NCI-H2196 (cell line): ENCODE data around the gene DOC2A.
"Not testable (repeated sequence)": the region's sequence is repeated elsewhere in the genome, so short reads cannot be mapped to it uniquely, and the experiment has no call there.

Experiments
- DNase-seq: peaks from one replicate; lab custom pipeline; 2025; ENCODE audit not compliant: unreplicated experiment; lab: John Stamatoyannopoulos, UW

Gene DOC2A

DNA sequence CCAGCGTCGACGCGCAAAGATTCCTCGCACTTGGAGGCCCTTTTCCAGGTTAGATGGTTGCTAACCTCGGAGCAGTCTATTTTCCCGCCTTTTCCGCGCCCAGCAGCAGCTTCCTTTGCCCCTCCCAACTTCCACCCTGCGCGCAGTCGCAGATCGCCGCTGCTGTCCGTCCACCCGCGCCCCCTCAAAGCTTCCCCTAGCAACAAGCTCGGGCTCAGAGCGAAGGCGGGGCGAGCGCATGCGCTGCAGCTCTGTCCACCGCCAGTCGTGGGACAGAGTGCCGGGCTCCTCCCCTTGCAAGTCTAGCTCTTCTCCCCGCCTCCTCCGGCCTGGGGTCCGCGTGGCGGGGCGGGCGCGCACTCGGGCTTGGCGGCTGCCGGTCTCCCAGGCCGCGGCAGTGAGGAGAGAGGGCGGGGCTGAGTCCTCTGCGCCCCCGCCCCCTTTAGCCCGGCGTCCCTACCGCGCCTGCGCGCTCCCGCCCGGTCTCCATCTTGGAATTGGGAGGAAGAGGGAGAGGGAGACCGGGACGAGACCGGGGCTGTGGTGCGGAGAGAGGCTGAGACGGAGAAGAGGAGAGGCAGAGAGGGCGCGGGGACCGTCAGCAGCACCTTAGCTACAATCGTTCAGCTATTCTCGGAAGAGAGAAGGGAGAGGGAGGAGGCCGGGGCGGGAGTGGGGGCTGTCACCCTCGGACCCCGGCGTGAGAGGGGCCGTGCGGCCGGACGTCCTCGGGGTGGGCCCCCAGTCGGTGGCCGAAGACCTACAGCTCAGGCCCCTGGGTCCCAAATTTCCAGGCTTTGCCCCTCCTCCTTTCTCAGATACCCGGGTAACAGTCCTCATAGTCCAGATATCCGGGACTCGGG is 37.2 kb downstream of the DOC2A start, which contains the start of gene TAOK2:
TSS of gene TAOK2 (plus strand) at position 485 of the 863 bp plus-strand sequence. CDS start 3,905 bp downstream, outside the sequence.
- peak; percentile 99 for DNase-seq

GRCh38 chr16:29972992-29973383 is 37.8 kb downstream of the DOC2A start:
- DNase-seq = no peak

DNA sequence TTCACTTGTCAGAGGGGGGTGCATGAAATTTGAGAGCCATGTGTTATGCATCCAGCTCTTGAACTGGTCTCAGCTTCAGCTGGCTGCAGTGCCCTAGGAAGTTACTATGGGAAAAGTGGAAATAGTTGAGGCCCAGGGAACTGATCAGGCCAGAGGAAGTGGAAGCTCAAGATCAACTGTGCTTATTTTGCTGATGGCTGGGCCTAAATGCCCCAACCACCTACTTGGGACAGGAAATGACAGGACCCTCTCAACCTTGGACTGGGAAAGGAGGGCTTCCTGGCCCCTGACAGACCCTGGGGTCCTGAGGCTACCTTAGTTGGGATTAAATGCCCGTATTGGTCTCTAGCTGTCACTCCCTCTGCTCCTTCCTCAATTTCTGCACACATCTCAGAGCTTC is 38.3 kb downstream of the DOC2A start:
- no peak for DNase-seq

- no peak for DNase-seq
Measured at GRCh38 chr16:29971304-29971703, 39.5 kb downstream of the DOC2A start.

DNA sequence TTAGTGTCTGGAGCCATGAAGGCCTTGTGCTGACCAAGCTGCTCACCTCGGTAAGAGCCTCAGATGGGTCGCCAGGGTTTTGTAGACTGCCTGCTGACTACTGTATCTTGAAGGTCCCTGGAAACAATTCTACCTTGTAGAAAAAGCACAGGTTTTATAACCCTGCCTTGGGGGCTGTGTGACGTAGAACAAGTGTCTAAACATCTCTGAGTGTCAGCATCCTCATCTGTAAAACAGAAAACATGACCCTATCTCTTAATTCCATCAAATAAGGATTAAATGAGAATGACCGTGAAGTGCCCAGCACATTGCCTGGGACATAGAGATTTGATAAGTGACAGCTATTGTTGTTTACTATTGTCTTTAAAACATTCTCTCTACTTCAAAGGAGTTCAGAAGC is 42.6 kb downstream of the DOC2A start:
- no peak for DNase-seq

DNA sequence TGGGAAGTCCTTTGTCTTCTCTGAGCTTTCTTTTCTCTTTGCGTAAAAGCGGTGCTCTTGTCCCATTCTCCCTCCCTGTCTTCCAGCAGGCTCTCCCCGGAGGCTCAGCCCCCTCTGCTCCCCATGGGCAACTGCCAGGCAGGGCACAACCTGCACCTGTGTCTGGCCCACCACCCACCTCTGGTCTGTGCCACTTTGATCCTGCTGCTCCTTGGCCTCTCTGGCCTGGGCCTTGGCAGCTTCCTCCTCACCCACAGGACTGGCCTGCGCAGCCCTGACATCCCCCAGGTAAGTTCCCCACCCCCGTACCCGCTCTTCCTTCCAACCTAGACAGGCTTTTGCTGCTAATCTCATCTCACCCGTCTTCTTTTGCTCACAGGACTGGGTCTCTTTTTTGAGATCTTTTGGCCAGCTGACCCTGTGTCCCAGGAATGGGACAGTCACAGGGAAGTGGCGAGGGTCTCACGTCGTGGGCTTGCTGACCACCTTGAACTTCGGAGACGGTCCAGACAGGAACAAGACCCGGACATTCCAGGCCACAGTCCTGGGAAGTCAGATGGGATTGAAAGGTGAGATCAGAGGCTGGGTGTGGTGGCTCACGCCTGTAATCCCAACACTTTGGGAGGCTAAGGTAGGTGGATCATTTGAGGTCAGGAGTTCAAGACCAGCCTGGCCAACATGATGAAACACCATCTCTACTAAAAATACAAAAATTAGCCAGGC is 47.6 kb downstream of the DOC2A start:
- DNase-seq = no peak

DNA sequence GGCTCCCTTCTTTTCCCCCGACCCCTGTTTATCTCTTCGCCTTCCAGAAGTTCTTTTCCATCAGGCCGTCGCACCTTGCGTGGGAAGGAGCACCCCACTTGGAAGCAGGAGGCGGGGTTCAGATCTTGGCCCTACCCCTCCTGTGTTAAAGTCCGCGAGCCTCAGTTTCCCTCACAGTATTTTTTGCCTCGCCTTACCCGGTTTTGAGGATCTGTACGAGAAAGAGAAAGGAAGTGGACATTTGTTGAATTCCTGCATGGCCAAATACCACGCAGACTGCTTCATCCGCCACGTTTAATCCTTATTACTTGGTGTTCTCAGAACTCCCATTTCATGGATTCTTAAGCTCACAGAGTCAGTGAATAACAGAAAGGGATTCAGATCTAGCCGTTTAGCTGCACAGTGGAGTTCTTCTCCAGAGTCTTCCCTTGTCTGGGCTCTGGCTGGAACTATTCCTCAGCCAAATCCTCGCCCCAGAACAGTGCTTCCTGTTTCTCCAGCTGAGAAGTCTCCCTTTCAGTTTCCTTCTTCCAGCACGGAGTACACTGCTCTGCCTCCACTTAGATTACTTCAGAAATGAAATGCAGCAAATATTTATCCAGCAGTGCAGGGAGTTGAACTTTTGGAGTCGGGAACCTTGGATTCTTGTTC is 48.4 kb downstream of the DOC2A start:
- DNase-seq = no peak

- DNase-seq = peak; percentile 94
Measured at GRCh38 chr16:29961479-29962343, 49.1 kb downstream of the DOC2A start, which contains the start of gene TMEM219. Gene TMEM219, plus strand, starts transcription at chr16:29962079. Its CDS starts 1,065 bp downstream, at chr16:29963144.

GRCh38 chr16:29961127-29961478 is 49.7 kb downstream of the DOC2A start:
- DNase-seq = no peak

- not testable (repeated sequence) for DNase-seq
Measured at GRCh38 chr16:29959821-29960220, 51.0 kb downstream of the DOC2A start.

- DNase-seq = no peak
Measured at GRCh38 chr16:29959293-29959692, 51.5 kb downstream of the DOC2A start.

DNA sequence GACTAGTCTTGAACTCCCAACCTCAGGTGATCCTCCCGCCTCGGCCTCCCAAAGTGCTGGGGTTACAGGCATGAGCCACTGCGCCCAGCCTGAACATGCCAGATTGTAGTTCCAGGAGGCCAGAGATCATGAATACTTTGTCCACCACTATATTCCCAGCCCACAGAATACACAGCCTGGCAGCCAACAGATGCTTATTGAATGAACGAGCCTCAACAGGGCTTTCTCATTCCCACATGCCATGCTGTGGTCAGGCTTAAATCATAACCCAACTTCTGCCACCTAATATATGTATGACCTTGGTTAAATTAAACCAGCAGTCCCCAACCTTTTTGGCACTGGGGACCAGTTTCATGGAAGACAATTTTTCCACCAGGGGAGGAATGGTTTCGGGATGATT is 52.1 kb downstream of the DOC2A start:
- DNase-seq = no peak
